ENCODE results near the gene VANGL1. TPM values are rescaled to one million over a fixed set of nuclear protein-coding genes. Genes with fewer than 3 reads are reported as not detected.

The VANGL1 gene
- total RNA-seq, 1 donor from 2014 or later: 5.9 TPM

- Histone ChIP-seq H3K27me3 (ENCODE audit: low read depth) (no peaks in the 10 kb centered on the region), H3K27ac (replicated peaks) (no peak overlapping the region), H3K4me3 (no peak overlapping the region), H3K36me3 (peaks cover 42% of the 10 kb centered on the region), H3K4me1 (no peaks in the 10 kb centered on the region), H3K9me3 (replicated peaks) (no peaks in the 10 kb centered on the region)
- TF ChIP-seq CTCF (IDR thresholded peaks at IDR 0.05; ENCODE audit: borderline replicate concordance): no peak
- intact Hi-C loops (cut with micrococcal nuclease): loop anchor here (10.0 kb wide), 1 partner anchor 46 kb away; the partner anchor contains the start of gene CASQ2
- DNase-seq: no peak
These were observed 77.5 kb downstream of the VANGL1 start for GRCh38 chr1:115719285-115719684.

- no peak for TF ChIP-seq CTCF (IDR thresholded peaks at IDR 0.05; ENCODE audit: borderline replicate concordance)
- H3K27me3 ChIP-seq (ENCODE audit: low read depth): no peaks in the 10 kb centered on the region
- no peaks in the 10 kb centered on the region for H3K9me3 ChIP-seq (replicated peaks)
- no peak overlapping the region for H3K27ac ChIP-seq (replicated peaks)
- DNase-seq: no peak
- peaks cover 44% of the 10 kb centered on the region for H3K36me3 ChIP-seq
- peaks cover 21% of the 10 kb centered on the region for H3K4me1 ChIP-seq
- intact Hi-C loops (cut with micrococcal nuclease): no loop called here
- no peak overlapping the region for H3K4me3 ChIP-seq
These were observed 80.5 kb downstream of the VANGL1 start for GRCh38 chr1:115722221-115722620.

GRCh38 chr1:115723756-115724155 lies 82.0 kb downstream of the VANGL1 start:
- no peak for DNase-seq
- no peak overlapping the region for H3K27ac ChIP-seq (replicated peaks)
- peaks cover 36% of the 10 kb centered on the region for H3K4me1 ChIP-seq
- intact Hi-C loops (cut with micrococcal nuclease): no loop called here
- no peak overlapping the region for H3K4me3 ChIP-seq
- peaks cover 42% of the 10 kb centered on the region for H3K36me3 ChIP-seq
- no peaks in the 10 kb centered on the region for H3K9me3 ChIP-seq (replicated peaks)
- no peak for TF ChIP-seq CTCF (IDR thresholded peaks at IDR 0.05; ENCODE audit: borderline replicate concordance)
- H3K27me3 ChIP-seq (ENCODE audit: low read depth): no peaks in the 10 kb centered on the region

- no peaks in the 10 kb centered on the region for H3K27me3 ChIP-seq (ENCODE audit: low read depth)
These were observed 83.8 kb downstream of the VANGL1 start for GRCh38 chr1:115725600-115725999.

GRCh38 chr1:115726161-115726560 lies 84.4 kb downstream of the VANGL1 start:
- no peak for DNase-seq
- intact Hi-C loops (cut with micrococcal nuclease): no loop called here
- peaks cover 39% of the 10 kb centered on the region for H3K36me3 ChIP-seq
- H3K4me3 ChIP-seq: no peak overlapping the region
- no peaks in the 10 kb centered on the region for H3K27me3 ChIP-seq (ENCODE audit: low read depth)
- H3K27ac ChIP-seq (replicated peaks): peak overlapping the region; percentile 74
- peaks cover 55% of the 10 kb centered on the region for H3K4me1 ChIP-seq
- no peak for TF ChIP-seq CTCF (IDR thresholded peaks at IDR 0.05; ENCODE audit: borderline replicate concordance)
- H3K9me3 ChIP-seq (replicated peaks): no peaks in the 10 kb centered on the region

More at GRCh38 chr1:115725600-115725999, 83.8 kb downstream of the VANGL1 start:
- Histone ChIP-seq H3K9me3 (replicated peaks) (no peaks in the 10 kb centered on the region), H3K4me3 (no peak overlapping the region), H3K27ac (replicated peaks) (peak overlapping the region; percentile 74), H3K4me1 (peaks cover 49% of the 10 kb centered on the region), H3K36me3 (peaks cover 37% of the 10 kb centered on the region)
- no peak for TF ChIP-seq CTCF (IDR thresholded peaks at IDR 0.05; ENCODE audit: borderline replicate concordance)
- intact Hi-C loops (cut with micrococcal nuclease): no loop called here
- DNase-seq: no peak

All from left ventricle myocardium inferior (tissue), 1 donor.